Stimulated activated CD8-positive, alpha-beta memory T cell treated with anti-CD3 and anti-CD28 coated beads, Interleukin-4, amount 100 ng/mL, for 24 hours (primary cell): Measurements from ENCODE around the gene ELANE.

Experiments used
- DNase-seq: peaks from one replicate; pipeline ENCODE4 v3.0.0-alpha.2; 2020; ENCODE audit warnings: low read depth

Gene ELANE

DNA sequence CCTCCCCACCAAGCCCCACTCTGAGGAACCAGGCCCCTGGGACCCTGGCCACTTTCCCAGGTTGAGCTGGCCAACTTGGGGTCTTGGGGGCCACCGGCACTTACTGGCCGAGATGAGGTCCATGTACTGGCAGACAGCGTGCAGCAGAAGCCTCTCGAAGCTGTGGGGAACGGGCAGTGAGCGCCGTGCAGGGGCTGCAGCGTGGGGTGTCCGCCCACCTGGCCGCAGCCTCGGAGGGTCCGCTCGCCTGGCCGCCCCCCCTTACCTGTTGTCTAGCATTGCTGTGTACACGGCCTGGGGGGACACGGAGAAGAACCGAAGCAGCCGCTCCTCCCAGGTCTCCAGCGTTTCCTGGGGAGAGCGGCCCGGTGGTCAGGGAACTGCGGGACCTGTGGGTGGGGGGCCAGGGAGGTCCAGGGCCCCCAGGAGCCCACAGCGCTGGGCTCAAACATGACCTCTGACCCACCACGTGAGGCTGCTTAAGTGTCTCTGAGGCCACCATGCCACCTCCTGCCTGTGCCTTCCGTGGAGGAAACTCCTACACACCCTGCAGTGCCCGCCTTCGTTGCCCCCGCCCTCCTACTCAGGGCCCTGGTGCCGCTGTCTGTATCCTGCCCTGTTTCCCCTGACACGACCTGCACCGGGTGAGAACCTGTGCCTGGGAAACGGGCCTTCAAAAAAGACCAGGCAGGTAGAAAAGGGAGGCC is 47.4 kb downstream of the ELANE start:
- no peak for DNase-seq

GRCh38 chr19:900043-900301 is 47.9 kb downstream of the ELANE start:
- DNase-seq = no peak

DNA sequence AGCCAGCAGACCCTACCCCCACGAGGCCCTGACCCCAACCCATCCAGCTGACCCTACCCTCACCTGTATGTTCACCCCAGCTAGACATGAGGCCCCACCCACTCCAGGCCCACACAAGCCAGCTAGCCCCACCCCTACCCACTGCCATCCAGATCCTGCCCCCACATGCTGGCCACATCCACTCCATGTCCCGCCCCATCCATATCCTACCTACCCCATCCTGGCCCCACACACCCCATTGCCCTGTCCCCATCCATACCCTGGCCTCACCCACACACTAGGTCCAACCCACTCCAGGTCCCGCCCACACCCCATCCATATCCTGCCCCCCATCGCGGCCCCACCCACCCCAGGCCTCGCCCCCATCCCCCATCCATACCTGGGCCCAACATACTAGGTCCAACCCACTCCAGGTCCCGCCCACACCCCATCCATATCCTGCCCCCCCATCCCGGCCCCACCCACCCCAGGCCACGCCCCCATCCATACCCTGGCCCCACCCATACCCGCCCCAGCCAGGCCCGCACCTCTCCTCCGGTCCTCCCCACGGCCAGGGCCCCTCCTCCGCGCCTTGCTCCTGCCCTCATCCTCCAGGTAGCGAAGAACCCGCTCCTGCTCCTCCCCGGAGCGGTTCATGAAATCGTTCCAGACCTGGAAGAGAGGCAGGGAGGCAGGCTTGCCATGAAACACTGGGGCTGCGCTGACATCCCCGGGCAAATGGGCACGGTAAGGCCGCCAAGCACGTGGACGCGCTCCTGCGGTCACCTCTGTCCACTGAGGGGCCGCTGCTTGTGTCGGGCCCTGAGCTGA is 48.4 kb downstream of the ELANE start:
- no peak for DNase-seq

GRCh38 chr19:901216-902092 is 49.4 kb downstream of the ELANE start:
- no peak for DNase-seq

GRCh38 chr19:902093-902370 is 49.9 kb downstream of the ELANE start:
- no peak for DNase-seq

DNA sequence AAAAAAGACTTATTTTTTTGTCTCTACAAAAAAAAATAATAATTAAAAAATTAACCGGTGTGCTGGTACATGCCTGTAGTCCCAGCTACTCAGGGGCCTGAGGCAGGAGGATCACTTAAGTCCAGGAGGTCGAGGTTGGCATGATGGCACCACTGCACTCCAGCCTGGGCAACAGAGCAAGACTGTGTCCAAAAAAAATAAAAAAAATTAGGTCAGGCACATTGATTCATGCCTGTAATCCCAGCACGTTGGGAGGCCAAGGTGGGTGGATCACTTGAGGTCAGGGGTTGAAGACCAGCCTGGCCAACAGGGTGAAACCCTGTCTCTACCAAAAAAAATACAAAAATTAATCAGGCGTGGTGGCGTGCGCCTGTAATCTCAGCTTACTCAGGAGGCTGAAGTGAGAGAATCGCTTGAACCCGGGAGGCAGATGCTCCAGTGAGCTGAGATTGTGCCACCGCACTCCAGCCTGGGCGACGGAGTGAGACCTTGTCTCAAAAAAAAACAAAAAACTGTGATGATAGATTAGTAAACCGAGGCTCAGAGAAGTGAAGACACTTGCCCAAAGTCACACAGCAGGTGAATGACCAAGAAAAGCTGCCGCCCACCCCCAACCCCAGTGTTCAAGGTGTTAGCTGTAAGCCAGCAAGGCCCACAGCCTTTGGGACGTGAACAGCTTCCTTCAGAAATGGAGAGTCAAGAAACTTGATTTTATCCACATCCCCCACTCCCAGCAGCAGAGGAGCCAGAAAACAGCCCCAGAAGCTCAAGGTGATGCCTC is 50.5 kb downstream of the ELANE start:
- DNase-seq = no peak

DNA sequence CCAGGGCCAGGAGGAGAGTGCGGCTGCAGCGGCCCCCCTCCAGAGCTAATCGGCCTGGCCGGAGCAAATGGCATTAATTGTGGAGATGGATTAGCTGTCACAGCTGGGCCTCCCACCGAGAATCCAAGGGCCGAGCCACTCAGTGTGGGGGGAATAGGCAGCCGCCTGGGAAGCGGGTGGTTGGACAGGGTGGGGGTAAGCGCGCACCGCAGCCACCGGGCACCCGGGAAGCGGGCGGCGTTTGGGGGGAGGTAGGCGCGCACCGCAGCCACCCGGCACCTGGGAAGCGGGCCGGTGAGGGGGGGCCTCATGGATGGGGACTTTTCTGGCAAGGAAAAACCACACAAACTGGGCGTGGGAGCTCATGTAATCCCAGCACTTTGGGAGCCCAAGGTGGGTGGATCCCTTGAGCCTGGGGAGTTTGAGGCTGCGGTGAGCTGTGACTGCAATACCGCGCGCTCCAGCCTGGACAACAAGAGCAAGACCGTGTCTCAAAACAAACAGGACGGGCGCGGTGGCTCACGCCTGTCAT is 51.2 kb downstream of the ELANE start:
- DNase-seq = no peak

GRCh38 chr19:904545-904944 is 52.4 kb downstream of the ELANE start:
- DNase-seq = no peak
